NCI-H82 treated with DMSO at 0.1 percent for 48 hours (cell line): Measurements from ENCODE around the gene FHL3.
"Not testable (repeated sequence)": the region's sequence is repeated elsewhere in the genome, so short reads cannot be mapped to it uniquely, and the experiment has no call there.

ENCODE experiments used
- DNase-seq: peaks from one replicate; lab custom pipeline; 2025; ENCODE audit not compliant: unreplicated experiment; lab: John Stamatoyannopoulos, UW

FHL3 gene

DNA sequence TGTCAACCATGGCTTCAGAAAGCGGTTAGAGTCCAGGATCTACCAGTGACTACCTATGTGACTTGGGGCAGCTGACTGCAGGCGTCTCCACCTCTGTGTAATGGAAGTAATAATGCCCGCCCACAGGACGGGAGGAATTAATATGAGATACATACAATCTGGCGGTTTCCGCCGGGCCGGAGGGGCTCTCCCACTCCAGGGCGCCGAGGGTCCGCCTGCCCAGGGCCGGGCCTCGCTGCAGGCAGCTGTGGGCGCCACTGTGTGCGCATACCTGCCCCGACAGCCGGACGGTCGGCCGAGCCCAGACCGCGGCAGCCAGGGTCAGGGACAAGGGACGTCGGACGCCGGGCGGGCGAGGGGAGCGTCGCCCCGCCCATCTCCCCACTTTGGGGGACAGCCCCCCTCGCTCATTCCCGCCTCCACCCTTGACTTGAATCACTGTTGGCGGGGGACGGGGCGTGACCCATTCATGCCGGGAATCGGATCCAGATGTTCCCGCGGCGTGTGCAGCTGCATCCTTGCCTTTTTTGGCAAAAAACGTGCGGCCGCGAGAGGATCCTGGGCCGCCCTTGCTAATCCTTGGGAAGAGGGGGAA, 9.5 kb downstream of the FHL3 start:
- no peak for DNase-seq

DNA sequence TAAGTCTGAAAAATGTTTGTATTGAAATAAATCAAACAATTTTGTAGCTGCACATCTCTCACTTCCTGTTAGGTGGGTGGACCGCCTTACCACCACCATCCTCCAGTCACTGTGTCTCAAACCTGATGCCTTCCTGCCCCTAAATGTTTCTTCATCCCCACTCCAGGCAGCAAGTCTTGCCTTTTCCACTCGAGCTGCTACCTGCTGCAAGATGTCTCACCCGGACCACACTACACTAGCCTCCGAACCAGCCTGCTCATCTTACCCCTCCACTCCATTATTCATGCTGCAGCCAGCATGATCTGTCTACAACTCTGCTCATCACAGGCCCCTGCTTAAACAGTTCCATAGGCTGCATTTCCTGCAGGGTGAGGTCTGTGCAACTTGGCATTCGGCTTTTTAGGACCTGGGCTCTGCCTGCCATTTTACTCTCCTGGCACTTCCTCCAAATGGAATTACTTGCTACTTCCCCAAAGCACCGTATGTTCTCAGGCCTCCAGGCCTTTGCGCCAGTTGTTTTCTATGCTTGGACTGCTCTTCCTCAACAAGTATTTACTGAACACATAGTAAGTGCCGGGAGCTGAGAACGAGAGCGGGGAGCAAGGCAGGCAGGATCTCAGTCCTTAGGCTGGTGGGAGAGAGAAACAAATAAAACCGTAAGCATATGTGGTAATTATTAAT, 10.3 kb downstream of the FHL3 start:
- no peak for DNase-seq

GRCh38 chr1:37989361-37989930, 15.9 kb downstream of the FHL3 start:
- DNase-seq: no peak

DNA sequence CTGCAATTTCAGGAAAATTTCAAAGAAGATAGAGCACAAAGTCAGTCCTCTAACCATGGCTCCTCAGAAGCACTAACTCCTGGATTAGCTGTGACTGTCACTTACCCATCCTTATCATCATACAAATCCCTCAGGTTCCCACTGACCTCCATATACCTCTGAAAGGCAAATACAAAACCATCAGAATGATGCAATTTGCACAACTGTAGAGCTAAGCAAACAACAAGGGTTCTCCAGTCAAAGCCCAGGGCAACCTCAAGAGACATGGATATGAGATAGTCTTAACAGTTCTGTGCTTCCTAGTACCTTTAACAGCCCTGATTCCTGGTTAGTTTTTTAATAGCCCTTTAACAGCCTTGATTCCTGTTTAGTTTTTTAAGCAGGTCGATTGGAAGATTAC, 17.6 kb downstream of the FHL3 start:
- DNase-seq: no peak

- DNase-seq: no peak
Measured at GRCh38 chr1:37983546-37983945, 21.8 kb downstream of the FHL3 start.

DNA sequence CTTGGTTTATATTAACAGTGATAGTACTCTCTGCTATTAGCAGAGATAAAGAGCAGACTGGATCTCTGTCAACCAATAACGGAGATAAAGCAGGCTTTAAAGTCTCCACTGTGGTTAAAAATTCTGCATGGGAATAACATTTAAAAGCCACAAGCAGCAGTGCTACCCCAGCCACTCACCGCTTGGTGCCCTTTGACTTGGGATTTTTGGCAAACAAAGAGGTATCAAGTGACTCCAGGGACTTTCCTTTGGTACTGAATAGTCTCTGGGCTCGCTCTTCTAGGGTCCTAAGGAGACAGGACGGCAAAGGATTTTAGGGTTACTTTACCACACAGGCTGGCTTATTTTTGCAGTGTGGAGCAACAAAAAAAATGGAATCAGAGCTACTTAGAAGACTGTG, 26.8 kb downstream of the FHL3 start:
- no peak for DNase-seq

DNA sequence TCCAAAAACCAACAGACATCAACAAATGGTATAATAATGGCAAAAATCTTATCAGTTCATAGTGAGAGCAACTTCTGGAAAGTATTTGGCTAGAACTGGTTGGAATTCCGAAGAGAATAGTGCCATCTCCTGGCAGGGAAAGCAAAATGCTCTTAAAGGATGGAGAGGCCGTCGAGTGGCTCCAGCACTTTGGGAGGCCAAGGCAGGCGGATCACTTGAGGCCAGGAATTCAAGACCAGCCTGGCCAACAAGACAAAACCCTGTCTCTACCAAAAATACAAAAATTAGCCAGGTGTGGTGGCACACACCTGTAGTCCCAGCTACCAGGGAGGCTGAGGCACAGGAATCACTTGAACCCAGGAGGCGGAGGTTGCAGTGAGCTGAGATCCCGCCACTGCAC, 30.2 kb downstream of the FHL3 start:
- not testable (repeated sequence) for DNase-seq

- no peak for DNase-seq
Measured at GRCh38 chr1:37974567-37974966, 30.7 kb downstream of the FHL3 start.

DNA sequence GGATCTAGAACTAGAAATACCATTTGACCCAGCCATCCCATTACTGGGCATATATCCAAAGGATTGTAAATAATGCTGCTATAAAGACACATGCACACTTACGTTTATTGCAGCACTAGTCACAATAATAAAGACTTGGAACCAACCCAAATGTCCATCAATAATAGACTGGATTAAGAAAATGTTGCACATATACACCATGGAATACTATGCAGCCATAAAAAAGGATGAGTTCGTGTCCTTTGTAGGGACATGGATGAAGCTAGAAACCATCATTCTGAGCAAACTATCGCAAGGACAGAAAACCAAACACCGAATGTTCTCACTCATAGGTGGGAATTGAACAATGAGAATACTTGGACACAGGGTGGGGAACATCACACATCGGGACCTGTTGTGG, 31.6 kb downstream of the FHL3 start:
- not testable (repeated sequence) for DNase-seq

- no peak for DNase-seq
Measured at GRCh38 chr1:37965301-37965700, 40.0 kb downstream of the FHL3 start.

- DNase-seq: not testable (repeated sequence)
Measured at GRCh38 chr1:37964106-37964505, 41.2 kb downstream of the FHL3 start.

- DNase-seq: no peak
Measured at GRCh38 chr1:37958690-37959089, 46.6 kb downstream of the FHL3 start.

- no peak for DNase-seq
Measured at GRCh38 chr1:37955685-37956084, 49.6 kb downstream of the FHL3 start.

DNA sequence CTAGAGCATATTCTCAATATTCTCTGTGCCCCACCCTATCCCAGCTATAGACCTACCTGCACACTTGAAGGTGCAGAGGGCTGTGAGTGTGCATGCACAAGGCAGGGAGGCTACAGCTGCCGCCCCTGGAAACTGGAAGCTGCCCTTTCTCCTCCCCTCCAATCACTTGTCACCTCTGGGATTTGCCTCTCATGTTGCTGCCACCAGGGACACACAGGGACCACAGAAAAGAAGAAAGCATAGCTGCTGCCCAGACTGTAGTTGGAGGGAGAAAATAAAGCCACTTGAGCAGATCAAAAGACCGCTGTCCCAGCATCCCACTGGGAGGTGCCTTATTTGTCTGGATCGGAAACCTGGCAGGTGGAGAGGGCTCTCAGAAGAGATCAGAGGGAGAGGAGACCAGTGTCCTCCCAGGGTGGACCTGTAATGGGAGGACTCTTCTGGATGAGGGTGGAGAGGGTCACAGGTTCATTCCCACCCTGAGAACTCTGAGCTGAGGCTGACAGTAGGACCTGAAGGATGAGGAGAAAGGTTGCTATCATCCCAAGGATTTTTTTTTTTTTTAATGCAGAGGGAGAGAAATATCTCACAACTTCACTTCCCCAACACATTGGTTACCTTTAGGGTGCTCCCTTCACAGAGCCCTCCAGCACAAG, 50.9 kb downstream of the FHL3 start:
- no peak for DNase-seq

GRCh38 chr1:37952738-37953137, 52.6 kb downstream of the FHL3 start:
- no peak for DNase-seq

GRCh38 chr1:37951783-37952624, 53.3 kb downstream of the FHL3 start:
- DNase-seq: no peak

DNA sequence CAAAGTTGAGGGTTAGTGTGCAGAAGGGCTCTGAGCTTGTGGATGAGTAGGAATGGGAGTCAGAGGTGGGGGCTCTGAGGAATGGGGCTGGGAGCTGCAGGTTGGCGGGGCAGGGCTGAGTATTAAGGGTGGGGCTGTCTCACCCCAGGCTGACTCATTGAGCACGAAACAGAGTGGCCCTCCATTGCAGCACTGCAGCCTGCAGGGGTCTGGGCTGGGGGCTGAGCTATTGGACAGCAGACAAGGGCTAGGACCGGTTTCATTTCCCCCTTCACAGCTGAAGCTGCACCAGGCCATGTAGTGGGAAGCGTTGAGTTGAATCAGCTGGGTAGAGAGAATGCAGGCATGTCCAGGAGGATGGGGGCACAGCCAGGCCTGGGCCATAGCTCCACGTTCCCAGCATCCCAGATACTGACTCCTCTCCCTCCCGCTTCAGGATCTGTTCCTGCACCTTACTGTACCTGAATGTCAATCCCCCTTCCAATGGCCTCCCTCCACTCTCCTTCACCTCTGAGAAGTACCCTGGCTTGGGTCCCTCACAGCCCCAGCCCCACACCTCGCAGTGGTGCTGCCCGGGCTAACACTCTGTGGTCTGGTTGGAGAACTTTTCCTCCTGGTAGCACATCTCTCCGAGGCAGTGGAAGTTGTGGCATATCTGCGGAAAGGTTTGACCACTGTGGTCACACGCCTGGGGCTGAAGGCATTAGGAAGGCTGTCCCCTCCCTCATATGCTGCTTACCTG, 54.1 kb downstream of the FHL3 start:
- DNase-seq: no peak

- DNase-seq: no peak
Measured at GRCh38 chr1:37949524-37950152, 55.7 kb downstream of the FHL3 start.

DNA sequence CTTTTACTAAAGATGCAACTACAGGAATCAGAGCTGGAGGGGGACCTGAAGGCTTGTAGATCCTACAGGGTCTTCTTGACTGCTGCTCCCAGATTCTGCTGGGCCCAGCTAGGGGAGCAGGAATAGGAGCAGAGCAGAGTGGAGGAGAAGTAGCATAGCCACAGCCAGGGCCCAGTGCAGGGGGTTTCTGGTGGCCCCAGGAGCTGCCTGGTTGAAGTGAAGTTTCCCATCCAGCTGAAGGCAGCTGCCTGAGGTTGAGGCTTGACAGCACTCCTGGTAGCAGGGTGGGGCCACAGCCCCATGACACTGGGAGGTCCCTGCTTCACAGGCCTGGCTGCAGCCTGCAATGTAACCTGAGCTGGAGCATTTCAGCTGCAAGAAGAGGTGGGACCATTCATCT, 56.5 kb downstream of the FHL3 start:
- no peak for DNase-seq

- no peak for DNase-seq
Measured at GRCh38 chr1:37948166-37948565, 57.1 kb downstream of the FHL3 start.
